Measurements from ENCODE around the gene PSORS1C1.

The PSORS1C1 gene

GRCh38 chr6:31118178-31118577 lies 3.6 kb downstream of the PSORS1C1 start:
- H3K79me2 ChIP-seq (ENCODE audit: control insufficient read depth, low read length): no peaks in the 10 kb centered on the region
- no peaks in the 10 kb centered on the region for H3K9me3 ChIP-seq (ENCODE audit: control insufficient read depth, insufficient read depth, low read length)
- no peak overlapping the region for H3K4me2 ChIP-seq (ENCODE audit: low read length)
- H4K20me1 ChIP-seq (ENCODE audit: control insufficient read depth, insufficient read depth, low read depth, low read length): no peaks in the 10 kb centered on the region
- H3K36me3 ChIP-seq (ENCODE audit: control insufficient read depth, low read length): no peaks in the 10 kb centered on the region
- no peaks in the 10 kb centered on the region for H3K9me2 ChIP-seq (replicated peaks; ENCODE audit: control insufficient read depth, low read length)
- TF ChIP-seq CTCF (IDR thresholded peaks at IDR 0.05; ENCODE audit: low read depth, low read length, poor library complexity, severe bottlenecking) (no peak), EZH2phosphoT487 (IDR thresholded peaks at IDR 0.05; ENCODE audit: borderline replicate concordance, low read length) (no peak)
- no peak overlapping the region for H3K4me3 ChIP-seq (ENCODE audit: low read length)
- peaks cover 8% of the 10 kb centered on the region; the same call in 1 of the 2 replicates for H3K27me3 ChIP-seq (ENCODE audit: control insufficient read depth, low read length)
- H3F3A ChIP-seq (ENCODE audit: control insufficient read depth, insufficient read depth): no peaks in the 10 kb centered on the region
- H3K27ac ChIP-seq (ENCODE audit: low read depth, low read length): no peak overlapping the region
- H3K4me1 ChIP-seq (ENCODE audit: control insufficient read depth, low read length): no peaks in the 10 kb centered on the region

DNA sequence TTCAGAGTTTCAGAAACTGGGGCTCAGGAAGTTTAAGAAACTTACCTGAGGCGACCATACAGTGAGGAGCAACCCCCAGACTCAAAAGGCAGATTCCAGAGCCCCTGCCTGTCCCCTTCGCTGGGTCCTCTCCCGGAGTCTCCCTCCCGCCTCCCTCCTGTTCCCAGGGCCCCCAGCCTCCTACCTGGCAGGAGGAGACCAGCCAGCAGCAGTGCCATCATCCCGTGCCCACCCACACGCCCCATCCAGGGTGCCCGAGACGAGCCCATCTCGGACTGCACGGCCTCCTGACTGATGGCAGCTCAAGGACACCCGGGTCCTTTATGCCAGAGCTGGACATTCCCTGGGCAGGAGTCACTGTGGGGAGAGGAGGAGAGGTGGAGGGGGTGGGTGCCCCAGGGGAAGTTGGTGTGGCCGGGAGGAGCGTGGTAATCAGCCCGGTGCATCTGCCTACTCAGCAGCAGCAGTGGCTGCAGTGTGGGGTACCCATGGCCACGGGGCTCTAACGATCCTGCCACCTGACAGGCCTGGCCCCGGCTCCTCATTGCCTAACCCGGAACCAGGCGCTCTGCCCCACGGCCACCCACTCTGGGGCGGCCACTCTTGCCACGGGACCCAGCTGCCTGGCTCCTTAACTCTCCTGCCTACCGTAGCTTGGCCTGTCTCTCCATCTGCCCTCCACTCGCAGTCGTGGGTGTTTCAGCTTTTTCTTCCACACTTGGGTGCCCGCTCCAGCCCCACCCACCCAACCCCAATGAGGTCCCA lies 5.7 kb downstream of the PSORS1C1 start, which contains the start of gene CDSN:
CDSN (minus strand) TSS at position 296 of the 765 bp plus-strand sequence; CDS start at position 269, 27 bp downstream.
- no peak within 1 kb of the TSS for H3K4me3 ChIP-seq (ENCODE audit: low read length)
- H3K4me2 ChIP-seq (ENCODE audit: low read length): no peak within 1 kb of the TSS
- TF ChIP-seq CTCF (IDR thresholded peaks at IDR 0.05; ENCODE audit: low read depth, low read length, poor library complexity, severe bottlenecking) (no peak), EZH2phosphoT487 (IDR thresholded peaks at IDR 0.05; ENCODE audit: borderline replicate concordance, low read length) (no peak)
- H4K20me1 ChIP-seq (ENCODE audit: control insufficient read depth, insufficient read depth, low read depth, low read length): no peaks in the 10 kb centered on the region
- no peaks in the 10 kb centered on the region for H3F3A ChIP-seq (ENCODE audit: control insufficient read depth, insufficient read depth)
- peaks cover 3% of the 10 kb centered on the region; the same call in 1 of the 2 replicates for H3K27me3 ChIP-seq (ENCODE audit: control insufficient read depth, low read length)
- no peaks in the 10 kb centered on the region for H3K9me2 ChIP-seq (replicated peaks; ENCODE audit: control insufficient read depth, low read length)
- H3K9me3 ChIP-seq (ENCODE audit: control insufficient read depth, insufficient read depth, low read length): no peaks in the 10 kb centered on the region
- H3K36me3 ChIP-seq (ENCODE audit: control insufficient read depth, low read length): no peaks in the 10 kb centered on the region
- H3K79me2 ChIP-seq (ENCODE audit: control insufficient read depth, low read length): no peaks in the 10 kb centered on the region
- no peak within 1 kb of the TSS for H3K27ac ChIP-seq (ENCODE audit: low read depth, low read length)
- H3K4me1 ChIP-seq (ENCODE audit: control insufficient read depth, low read length): no peaks in the 10 kb centered on the region

GRCh38 chr6:31121131-31121790 lies 6.7 kb downstream of the PSORS1C1 start:
- H3K4me1 ChIP-seq (ENCODE audit: control insufficient read depth, low read length): no peaks in the 10 kb centered on the region
- no peaks in the 10 kb centered on the region for H3F3A ChIP-seq (ENCODE audit: control insufficient read depth, insufficient read depth)
- H3K79me2 ChIP-seq (ENCODE audit: control insufficient read depth, low read length): no peaks in the 10 kb centered on the region
- H4K20me1 ChIP-seq (ENCODE audit: control insufficient read depth, insufficient read depth, low read depth, low read length): no peaks in the 10 kb centered on the region
- TF ChIP-seq EZH2phosphoT487 (IDR thresholded peaks at IDR 0.05; ENCODE audit: borderline replicate concordance, low read length): no peak
- no peak for TF ChIP-seq CTCF (IDR thresholded peaks at IDR 0.05; ENCODE audit: low read depth, low read length, poor library complexity, severe bottlenecking)
- no peak overlapping the region for H3K27ac ChIP-seq (ENCODE audit: low read depth, low read length)
- H3K27me3 ChIP-seq (ENCODE audit: control insufficient read depth, low read length): no peaks in the 10 kb centered on the region; the same call in 1 of the 2 replicates
- H3K4me2 ChIP-seq (ENCODE audit: low read length): no peak overlapping the region
- H3K9me3 ChIP-seq (ENCODE audit: control insufficient read depth, insufficient read depth, low read length): no peaks in the 10 kb centered on the region
- no peaks in the 10 kb centered on the region for H3K9me2 ChIP-seq (replicated peaks; ENCODE audit: control insufficient read depth, low read length)
- H3K4me3 ChIP-seq (ENCODE audit: low read length): no peak overlapping the region
- no peaks in the 10 kb centered on the region for H3K36me3 ChIP-seq (ENCODE audit: control insufficient read depth, low read length)
